Right ventricle myocardium superior (tissue), 1 donor: ENCODE data around the gene DLG5. TPM values are rescaled to one million over a fixed set of nuclear protein-coding genes. Genes with fewer than 3 reads are reported as not detected.
"Not testable (repeated sequence)": the region's sequence is repeated elsewhere in the genome, so short reads cannot be mapped to it uniquely, and the experiment has no call there.

Experiments
- ATAC-seq: fragments of 200-7000 bp; cut with Tn5 transposase; one replicate; pipeline ENCODE4 v1.9.1; 2020; ENCODE audit warnings: mild to moderate bottlenecking; ENCODE audit not compliant: poor library complexity
- DNase-seq: peaks from one replicate; pipeline ENCODE4 v3.0.0-alpha.2; 2020
- intact Hi-C: fragments of 100-400 bp; cut with DNase I; formaldehyde crosslinking; loops from one replicate; pipeline ENCODE4 v1.11.2; 2022
- total RNA-seq: library from RNA; stranded (reverse); fragmentation: NEBNext Ultra II Directional; extraction: Animal tissue kit (Norgen Biotek cat#: 25700); gene quantifications from one replicate; pipeline ENCODE4 v1.2.1, GENCODE V29; 2021
- donor health status: DM: no; HTN: yes; CAD: no; lungs with severe emphysema.

Gene DLG5
- total RNA-seq, 1 donor from 2014 or later, result 8.8 TPM

DNA sequence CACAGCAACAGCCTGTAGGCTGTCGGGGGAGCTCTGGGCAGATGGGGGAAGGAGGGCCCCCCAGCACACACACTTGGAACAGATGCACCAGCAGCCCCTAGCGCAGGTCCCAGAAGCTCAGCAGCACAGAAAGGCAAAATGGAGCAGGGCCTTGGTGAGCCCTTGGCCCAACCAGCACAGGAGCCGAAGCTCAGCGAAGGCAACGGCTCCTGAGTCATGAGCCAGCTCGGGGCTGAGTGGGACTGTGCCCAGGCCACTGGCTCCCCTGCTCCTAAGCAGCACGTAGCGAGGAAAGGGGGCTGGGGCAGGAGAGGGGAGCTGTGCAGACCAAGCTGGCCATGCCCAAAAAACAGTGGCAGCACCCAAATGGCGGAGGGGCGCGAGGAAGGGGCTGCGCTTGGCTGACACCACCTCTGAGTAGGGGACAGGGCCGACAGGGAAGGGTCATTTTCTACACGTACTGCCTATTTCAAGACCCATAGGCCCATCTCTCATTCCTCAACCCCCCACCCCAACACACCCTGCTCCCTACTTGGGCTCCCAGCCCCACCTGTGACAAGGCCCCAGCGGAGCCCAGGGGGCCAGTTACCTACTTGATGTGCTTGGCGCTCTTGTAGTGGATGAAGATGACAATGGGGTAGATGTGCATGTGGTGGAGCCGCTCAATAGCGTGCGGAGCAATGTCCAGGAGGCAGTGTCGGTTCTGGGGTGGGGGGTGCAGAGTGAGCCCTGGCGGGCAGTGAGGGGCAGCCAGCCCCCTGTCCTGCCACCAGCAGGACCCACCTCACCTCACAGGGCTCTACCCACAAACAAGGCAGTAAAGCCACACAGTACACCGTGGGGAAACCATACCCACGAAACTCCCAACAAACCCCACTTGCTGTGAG lies 132.1 kb downstream of the DLG5 start:
- intact Hi-C loops, result no loop called here
- DNase-seq (no peak), ATAC-seq (no peak)

GRCh38 chr10:77793831-77794230 lies 132.7 kb downstream of the DLG5 start:
- DNase-seq (no peak), ATAC-seq (no peak)
- intact Hi-C loops, result no loop called here

DNA sequence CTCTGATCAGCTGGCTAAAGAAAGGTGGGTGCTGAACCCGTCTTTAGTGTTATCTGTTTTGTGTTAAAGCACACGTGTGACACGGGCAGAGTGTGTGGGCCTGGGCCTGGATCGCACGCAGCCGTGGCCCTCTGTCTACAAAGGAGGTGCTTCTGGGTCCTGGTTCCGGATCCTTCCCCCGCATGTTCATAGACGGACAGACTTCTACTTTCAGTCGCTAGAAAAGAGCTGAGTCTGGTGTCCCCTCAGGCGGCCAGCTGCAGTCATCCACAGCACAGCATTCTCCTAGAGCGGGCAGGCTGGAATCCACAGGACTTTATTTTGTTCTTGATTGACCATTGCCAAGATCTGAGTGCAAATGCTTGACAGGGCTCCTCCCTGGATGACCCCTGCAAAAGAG lies 134.4 kb downstream of the DLG5 start:
- no peak for ATAC-seq
- DNase-seq, result no peak
- intact Hi-C loops, result no loop called here

DNA sequence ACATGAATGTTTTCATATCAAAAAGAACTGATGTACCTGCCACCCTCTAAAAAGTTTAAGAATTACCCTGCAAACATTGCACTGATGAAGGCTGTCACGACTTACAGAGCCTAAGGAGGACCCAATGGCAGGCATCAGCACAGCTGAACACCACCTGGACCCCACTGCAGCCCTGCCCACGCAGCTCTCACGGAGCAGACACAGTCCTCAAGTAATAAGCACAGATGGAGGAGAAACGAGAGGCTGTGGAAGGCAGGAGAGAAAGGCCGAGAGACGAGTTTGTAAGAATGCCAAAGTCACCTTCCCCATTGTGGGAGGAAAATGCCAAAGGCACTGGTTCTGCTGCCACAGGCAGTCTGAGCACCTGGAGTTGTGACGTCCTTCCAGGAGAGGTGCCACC lies 135.0 kb downstream of the DLG5 start:
- no peak for DNase-seq
- intact Hi-C loops, result no loop called here

GRCh38 chr10:77789861-77790260 lies 136.7 kb downstream of the DLG5 start:
- DNase-seq (no peak), ATAC-seq (no peak)
- intact Hi-C loops, result no loop called here

More for the DNA sequence above, 135.0 kb downstream of the DLG5 start:
- no peak for ATAC-seq

GRCh38 chr10:77789016-77789415 lies 137.5 kb downstream of the DLG5 start:
- DNase-seq, result no peak
- intact Hi-C loops, result no loop called here
- no peak for ATAC-seq

- DNase-seq, result no peak
- intact Hi-C loops, result no loop called here
Measured at GRCh38 chr10:77788496-77789010, 138.0 kb downstream of the DLG5 start.

DNA sequence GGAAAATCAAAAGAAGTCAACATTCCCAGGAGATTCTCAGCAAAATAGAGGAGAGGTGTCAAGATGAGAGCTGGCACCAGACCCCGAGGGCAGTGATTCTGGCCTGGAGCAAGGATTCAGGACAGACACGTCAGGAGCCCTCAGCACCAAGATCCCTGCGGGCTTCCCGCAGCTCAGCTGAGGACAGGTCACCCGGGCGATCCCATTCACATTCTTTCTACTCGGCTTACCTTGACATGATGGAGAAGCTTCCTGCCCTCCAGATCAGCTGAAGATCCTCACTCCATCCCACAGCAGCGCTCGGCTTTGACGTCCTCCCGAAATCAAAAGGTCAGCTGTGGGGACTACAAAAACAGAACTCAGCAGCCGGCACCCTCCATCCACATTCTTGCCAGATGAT lies 139.1 kb downstream of the DLG5 start:
- no peak for DNase-seq
- intact Hi-C loops, result no loop called here
- no peak for ATAC-seq

More at GRCh38 chr10:77788496-77789010, 138.0 kb downstream of the DLG5 start:
- no peak for ATAC-seq

GRCh38 chr10:77784856-77785255 lies 141.7 kb downstream of the DLG5 start:
- no peak for ATAC-seq
- DNase-seq, result no peak
- intact Hi-C loops, result no loop called here

GRCh38 chr10:77782328-77783061 lies 144.1 kb downstream of the DLG5 start:
- DNase-seq, result no peak
- no peak for ATAC-seq
- intact Hi-C loops, result no loop called here

DNA sequence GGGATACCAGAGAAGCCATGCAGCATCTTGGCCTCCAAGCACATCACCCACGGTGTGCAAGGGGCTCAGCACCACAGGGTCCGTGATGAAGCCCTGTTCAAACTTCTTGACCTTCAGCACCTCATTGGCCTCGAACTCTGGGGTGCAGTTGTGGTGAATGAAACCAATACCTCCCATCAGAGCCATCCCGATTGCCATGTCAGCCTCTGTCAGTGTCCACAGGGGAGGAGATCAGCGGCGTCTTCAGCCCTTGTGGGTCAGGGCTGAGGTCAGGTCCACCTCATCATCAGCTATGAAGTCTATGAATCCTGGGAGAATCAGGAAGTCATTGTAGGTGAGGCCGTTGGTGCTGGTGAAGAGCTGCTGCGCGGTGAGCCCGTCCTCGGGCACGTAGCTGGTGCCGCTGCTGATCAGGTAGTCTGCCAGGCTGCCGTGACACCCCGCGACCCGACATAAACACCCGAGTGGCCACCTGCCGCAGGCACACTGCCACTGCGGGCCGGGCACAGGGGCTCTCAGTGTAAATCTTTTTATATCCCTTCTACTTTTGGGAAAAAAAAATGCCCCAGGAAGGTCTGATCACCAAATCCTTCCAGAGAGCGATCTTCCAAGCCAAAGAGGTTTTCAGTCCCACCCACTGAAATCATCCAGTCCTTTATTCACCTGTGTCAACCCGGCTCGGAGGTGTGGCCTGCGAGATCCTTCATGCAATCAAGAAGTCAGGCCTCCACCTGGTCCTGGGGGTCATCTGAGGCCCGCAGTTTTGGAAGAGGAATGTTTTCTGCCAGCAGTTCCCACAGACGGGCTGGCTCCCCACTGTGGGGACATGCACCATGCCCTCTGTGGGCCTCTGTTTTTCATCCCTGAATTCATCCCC lies 144.9 kb downstream of the DLG5 start:
- no peak for ATAC-seq
- DNase-seq, result no peak
- intact Hi-C loops, result no loop called here

DNA sequence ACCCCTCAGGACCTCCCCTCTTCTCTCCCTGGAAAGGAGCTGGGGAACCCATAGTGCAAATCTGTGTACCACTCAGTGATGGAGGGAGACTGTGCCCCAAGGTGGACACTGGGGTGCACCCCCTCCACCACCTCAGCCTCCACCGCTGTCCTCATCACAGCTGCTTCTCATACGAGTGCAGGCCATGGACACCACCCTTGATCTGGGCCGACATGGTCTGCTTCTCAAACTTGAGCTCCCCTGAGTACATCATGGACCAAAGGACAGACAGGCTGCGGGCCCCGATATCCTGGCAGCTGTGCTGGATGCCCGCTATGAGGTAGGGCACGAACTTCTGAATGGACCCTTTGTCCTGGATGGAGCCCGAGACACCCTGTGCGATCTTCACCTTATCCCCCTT lies 146.4 kb downstream of the DLG5 start:
- ATAC-seq (no peak), DNase-seq (no peak)
- intact Hi-C loops, result no loop called here

DNA sequence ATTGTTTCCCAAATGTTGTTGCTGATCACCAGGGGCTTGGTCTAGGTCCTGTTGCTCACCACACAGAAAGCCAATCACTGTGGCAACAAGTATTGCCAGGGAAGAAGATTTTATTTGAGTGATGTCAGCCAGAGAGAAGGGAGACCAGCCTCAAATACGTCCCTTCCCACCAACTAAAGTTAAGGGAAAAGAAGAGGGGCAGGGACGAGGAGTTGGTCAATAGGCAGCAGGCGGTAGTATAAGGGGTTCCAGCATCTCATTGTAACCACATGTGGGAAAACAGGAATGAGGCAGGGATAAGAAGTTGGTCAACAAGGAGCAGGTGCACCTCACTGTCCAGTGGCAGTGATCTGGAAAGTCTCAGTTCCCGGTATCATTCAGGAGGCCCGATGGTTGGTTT lies 150.1 kb downstream of the DLG5 start:
- DNase-seq (no peak), ATAC-seq (no peak)
- intact Hi-C loops, result no loop called here

GRCh38 chr10:77774940-77775391 lies 151.6 kb downstream of the DLG5 start:
- intact Hi-C loops, result no loop called here
- ATAC-seq (no peak), DNase-seq (no peak)

DNA sequence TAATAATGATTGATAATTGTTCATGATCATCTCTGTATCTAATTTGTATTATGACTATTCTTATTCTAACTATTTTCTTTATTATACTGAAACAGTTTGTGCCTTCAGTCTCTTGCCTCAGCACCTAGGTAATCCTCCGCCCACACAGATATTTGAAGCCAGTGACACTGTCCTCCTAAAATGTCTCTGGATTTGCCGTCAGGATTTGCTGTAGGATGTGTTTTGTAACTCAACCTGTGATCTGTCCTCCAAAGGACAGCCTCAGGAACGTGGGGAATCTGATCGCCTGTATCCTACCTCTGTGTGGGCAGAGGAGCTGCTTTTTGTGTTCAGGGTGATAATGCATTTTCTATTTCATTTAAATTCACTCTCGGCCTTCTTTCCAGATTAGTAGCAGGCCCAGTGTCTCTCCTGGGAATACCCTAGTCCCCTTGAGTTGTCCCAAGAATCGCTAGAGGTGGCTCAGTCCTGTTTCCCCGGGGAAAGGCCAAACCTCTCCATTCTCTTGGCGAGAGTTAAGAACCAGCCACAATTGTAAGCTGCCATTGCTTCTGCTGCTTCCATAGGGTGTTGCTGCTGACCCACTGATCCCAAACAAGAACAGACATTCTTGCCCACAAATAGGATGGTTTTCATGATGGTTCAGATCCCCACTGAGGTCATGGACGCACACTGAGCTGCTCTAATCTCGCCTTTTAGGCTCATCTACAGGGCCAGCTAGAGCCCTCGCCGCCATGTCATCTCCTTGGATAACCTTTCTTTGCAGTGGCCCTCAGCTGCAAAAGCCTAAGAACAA lies 152.7 kb downstream of the DLG5 start:
- no peak for ATAC-seq
- intact Hi-C loops, result no loop called here
- no peak for DNase-seq

DNA sequence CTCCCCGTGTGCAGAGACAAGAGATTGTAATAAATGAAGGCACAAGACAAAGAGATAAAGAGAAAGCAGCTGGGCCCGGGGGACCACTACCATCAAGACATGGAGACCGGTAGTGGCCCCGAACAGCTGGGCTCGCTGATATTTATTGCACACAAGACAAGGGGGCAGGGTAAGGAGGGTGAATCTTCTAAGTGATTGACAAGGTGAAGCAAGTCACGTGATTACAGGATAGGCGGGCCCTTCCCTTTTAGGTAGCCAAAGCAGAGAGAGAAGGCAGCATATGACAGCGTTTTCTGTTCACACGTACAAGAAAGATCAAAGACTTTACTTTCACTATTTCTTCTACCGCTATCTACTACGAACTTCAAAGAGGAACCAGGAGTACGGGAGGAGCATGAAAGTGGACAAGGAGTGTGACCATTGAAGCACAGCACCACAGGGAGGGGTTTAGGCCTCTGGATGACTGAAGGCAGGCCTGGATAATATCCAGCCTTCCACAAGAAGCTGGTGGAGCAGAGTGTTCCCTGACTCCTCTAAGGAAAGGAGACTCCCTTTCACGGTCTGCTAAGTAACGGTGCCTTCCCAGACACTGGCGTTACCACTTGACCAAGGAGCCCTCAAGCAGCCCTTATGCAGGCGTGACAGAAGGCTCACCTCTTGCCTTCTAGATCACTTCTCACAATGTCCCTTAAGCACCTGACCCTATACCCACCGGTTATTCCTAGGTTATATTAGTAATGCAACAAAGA lies 153.5 kb downstream of the DLG5 start:
- intact Hi-C loops, DNase-seq, ATAC-seq: not testable (repeated sequence)

DNA sequence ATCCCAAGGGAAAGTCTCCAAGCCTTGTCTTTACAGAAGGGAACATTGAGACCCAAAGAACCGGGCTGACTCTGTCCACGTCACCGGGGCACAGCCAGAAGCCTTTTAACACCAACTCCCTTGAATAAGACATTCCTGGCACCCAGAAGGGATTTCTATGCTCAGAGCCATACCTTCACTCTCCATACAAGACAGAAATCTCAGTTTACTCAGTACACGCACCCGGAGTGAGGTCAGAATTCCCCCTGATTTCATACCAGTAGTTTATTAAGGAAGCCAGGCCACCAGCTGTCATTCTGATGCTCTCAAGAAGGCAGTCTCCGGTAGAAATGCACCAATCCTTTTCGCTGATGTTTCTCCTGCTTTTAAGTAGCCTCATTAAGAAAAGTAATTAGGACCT lies 154.7 kb downstream of the DLG5 start:
- intact Hi-C loops, result no loop called here
- no peak for ATAC-seq
- DNase-seq, result no peak
